Measurements from ENCODE around the gene CKAP2.
"Not testable (repeated sequence)": the region's sequence is repeated elsewhere in the genome, so short reads cannot be mapped to it uniquely, and the experiment has no call there.

GRCh38 chr13:52513957-52514596 is 58.8 kb downstream of the CKAP2 start:
- TF ChIP-seq GABPB1, ATF6, NR2C2 (CRISPR knock-in tag; IDR thresholded peaks at IDR 0.05): not testable (repeated sequence)
